Measurements from ENCODE around the gene PID1. TPM values are rescaled to one million over a fixed set of nuclear protein-coding genes. Genes with fewer than 3 reads are reported as not detected.

PID1 gene
- total RNA-seq, 4 donors from 2014 or later = 1.0 to 33.0 (median 8.4) TPM

- Histone ChIP-seq H3K4me1 (no peaks in the 10 kb centered on the region), H3K36me3 (no peaks in the 10 kb centered on the region), H3K9me3 (no peaks in the 10 kb centered on the region), H3K27me3 (no peaks in the 10 kb centered on the region), H3K4me3 (no peak overlapping the region), H3K27ac (no peak overlapping the region)
- intact Hi-C loops (cut with DNase I) = no loop called here
- DNase-seq = no peak
- WGBS, 2 donors = 79 to 93% methylated on average over 1 to 2 of the region's 2 CpGs
- TF ChIP-seq CTCF (IDR thresholded peaks at IDR 0.05) = no peak
Observed at GRCh38 chr2:229160984-229161383, 110.1 kb downstream of the PID1 start.

GRCh38 chr2:229160180-229160579 is 110.9 kb downstream of the PID1 start:
- no peaks in the 10 kb centered on the region for H3K27me3 ChIP-seq
- H3K4me1 ChIP-seq = no peaks in the 10 kb centered on the region
- no peaks in the 10 kb centered on the region for H3K36me3 ChIP-seq
- 68 to 86% methylated on average over 2 to 3 of the region's 3 CpGs for WGBS, 2 donors
- intact Hi-C loops (cut with DNase I) = no loop called here
- no peaks in the 10 kb centered on the region for H3K9me3 ChIP-seq
- no peak overlapping the region for H3K27ac ChIP-seq
- H3K4me3 ChIP-seq = no peak overlapping the region
- TF ChIP-seq POLR2A (IDR thresholded peaks at IDR 0.05) = no peak
- TF ChIP-seq CTCF (IDR thresholded peaks at IDR 0.05) = no peak
- DNase-seq = no peak

GRCh38 chr2:229159405-229159804 is 111.7 kb downstream of the PID1 start:
- no peaks in the 10 kb centered on the region for H3K27me3 ChIP-seq
- TF ChIP-seq POLR2A (IDR thresholded peaks at IDR 0.05) = no peak
- no peak for TF ChIP-seq CTCF (IDR thresholded peaks at IDR 0.05)
- H3K9me3 ChIP-seq = no peaks in the 10 kb centered on the region
- no peak for DNase-seq
- H3K27ac ChIP-seq = no peak overlapping the region
- intact Hi-C loops (cut with DNase I) = no loop called here
- no peak overlapping the region for H3K4me3 ChIP-seq
- no peaks in the 10 kb centered on the region for H3K4me1 ChIP-seq
- no peaks in the 10 kb centered on the region for H3K36me3 ChIP-seq
- WGBS, 2 donors = 56 to 69% methylated on average over 2 of the region's 2 CpGs

GRCh38 chr2:229154381-229154780 is 116.7 kb downstream of the PID1 start:
- WGBS, 2 donors = 85 to 88% methylated on average over 6 of the region's 6 CpGs
- H3K36me3 ChIP-seq = no peaks in the 10 kb centered on the region
- no peaks in the 10 kb centered on the region for H3K9me3 ChIP-seq
- intact Hi-C loops (cut with DNase I) = no loop called here
- no peak overlapping the region for H3K27ac ChIP-seq
- DNase-seq = no peak
- no peaks in the 10 kb centered on the region for H3K4me1 ChIP-seq
- TF ChIP-seq CTCF (IDR thresholded peaks at IDR 0.05) = no peak
- no peak for TF ChIP-seq POLR2A (IDR thresholded peaks at IDR 0.05)
- H3K4me3 ChIP-seq = no peak overlapping the region
- H3K27me3 ChIP-seq = no peaks in the 10 kb centered on the region

- H3K27me3 ChIP-seq = no peaks in the 10 kb centered on the region
- no peak overlapping the region for H3K27ac ChIP-seq
- H3K4me3 ChIP-seq = no peak overlapping the region
- intact Hi-C loops (cut with DNase I) = no loop called here
- 77 to 81% methylated on average over 4 of the region's 4 CpGs for WGBS, 2 donors
- TF ChIP-seq POLR2A (IDR thresholded peaks at IDR 0.05) = no peak
- no peak for TF ChIP-seq CTCF (IDR thresholded peaks at IDR 0.05)
- no peak for DNase-seq
- H3K36me3 ChIP-seq = no peaks in the 10 kb centered on the region
- H3K4me1 ChIP-seq = no peaks in the 10 kb centered on the region
- H3K9me3 ChIP-seq = no peaks in the 10 kb centered on the region
Observed at GRCh38 chr2:229153951-229154350, 117.1 kb downstream of the PID1 start.

All from esophagus squamous epithelium (tissue), 5 donors.